HepG2 (cell line): ENCODE data around the gene RAB3C.

Experiments used
- CTCF ChIP-seq: sonication (generic); formaldehyde crosslinking; IDR thresholded peaks from 2 replicates; pipeline ENCODE4 v1.5.0; 2020; ENCODE audit warnings: mild to moderate bottlenecking, missing genetic modification reagents, moderate library complexity
- MAFK ChIP-seq, 2 experiments: IDR thresholded peaks in 1 of 2; conservative IDR thresholded peaks in 1 of 2; 2 replicates each; pipeline ENCODE4 v1.6.1; 2011; ENCODE audit warnings: improper control_type of control experiment in 2 of 2, low read length in 2 of 2
- PCBP2 ChIP-seq: fragments of 200-400 bp; formaldehyde crosslinking; optimal IDR thresholded peaks from 2 replicates; pipeline ENCODE3; 2018; ENCODE audit warnings: low read length, low read depth; ENCODE audit not compliant: poor library complexity, severe bottlenecking
- RFX5 ChIP-seq: IDR thresholded peaks from 2 replicates; pipeline ENCODE4 v1.6.1; 2011; ENCODE audit warnings: low read depth, low read length, improper control_type of control experiment

DNA sequence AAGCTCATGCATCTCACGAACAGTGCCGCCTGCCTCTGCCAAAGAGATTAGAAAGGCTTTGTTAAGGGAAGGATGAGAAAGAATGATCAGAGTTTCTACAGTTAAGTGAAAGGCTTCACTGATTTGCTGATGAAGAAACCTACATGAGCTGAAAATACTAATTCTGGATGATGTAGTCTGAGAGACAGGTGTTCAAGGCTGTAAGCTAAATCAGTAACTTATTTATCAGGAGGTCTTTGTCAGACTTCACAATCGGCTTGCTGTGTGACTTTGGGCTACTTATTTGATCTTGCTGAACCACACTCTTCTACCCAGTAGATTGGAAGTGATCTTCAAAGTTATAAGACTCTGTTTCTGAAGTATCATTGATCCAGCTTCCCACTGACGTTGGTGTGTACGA, 264.2 kb downstream of the RAB3C start:
- TF ChIP-seq MAFK (conservative IDR thresholded peaks at IDR 0.05 in 1 of 2, IDR thresholded peaks at IDR 0.05 in 1 of 2; ENCODE audit: low read length in 2 of 2) (no peak), RFX5 (no peak), CTCF (CRISPR knock-in tag) (no peak), PCBP2 (no peak)
